Right lobe of liver (tissue), 4 donors: ENCODE results near the gene VCX2.

Experiments
- CTCF ChIP-seq, 4 donors: fragments of 200-600 bp in 3 of 4; fragments of 450-650 bp in 1 of 4; IDR thresholded peaks; one replicate each; pipeline versions ENCODE4 v1.5.1 to v1.8.0; 2016 to 2022; ENCODE audit warnings: antibody characterized with exemption in 4 of 4, mild to moderate bottlenecking in 2 of 4
- POLR2A ChIP-seq: fragments of 450-650 bp; IDR thresholded peaks from one replicate; pipeline ENCODE4 v1.6.1; 2017; ENCODE audit warnings: antibody characterized with exemption, mild to moderate bottlenecking
- donor health status: DM: no; HTN: no; CAD: no.
- donor health status: DM: no; HTN: no; CAD: no.
- donor health status: DM: no; HTN: yes; CAD: no.

GRCh38 chrX:8141896-8142295 is 29.2 kb downstream of the VCX2 start:
- TF ChIP-seq CTCF (IDR thresholded peaks at IDR 0.05): no peak
- TF ChIP-seq POLR2A: no peak
